ENCODE measurements around the gene TXNDC2.

The TXNDC2 gene

GRCh38 chr18:9931678-9932077 is 45.9 kb downstream of the TXNDC2 start:
- no peak for DNase-seq (ENCODE audit: low spot score)

GRCh38 chr18:9933865-9934264 is 48.1 kb downstream of the TXNDC2 start:
- DNase-seq (ENCODE audit: low spot score), result no peak

- no peak for DNase-seq (ENCODE audit: low spot score)
Measured at GRCh38 chr18:9934274-9934673, 48.5 kb downstream of the TXNDC2 start.
